Measurements from ENCODE around the gene TMEM214.

- TF ChIP-seq, protein P1, sequence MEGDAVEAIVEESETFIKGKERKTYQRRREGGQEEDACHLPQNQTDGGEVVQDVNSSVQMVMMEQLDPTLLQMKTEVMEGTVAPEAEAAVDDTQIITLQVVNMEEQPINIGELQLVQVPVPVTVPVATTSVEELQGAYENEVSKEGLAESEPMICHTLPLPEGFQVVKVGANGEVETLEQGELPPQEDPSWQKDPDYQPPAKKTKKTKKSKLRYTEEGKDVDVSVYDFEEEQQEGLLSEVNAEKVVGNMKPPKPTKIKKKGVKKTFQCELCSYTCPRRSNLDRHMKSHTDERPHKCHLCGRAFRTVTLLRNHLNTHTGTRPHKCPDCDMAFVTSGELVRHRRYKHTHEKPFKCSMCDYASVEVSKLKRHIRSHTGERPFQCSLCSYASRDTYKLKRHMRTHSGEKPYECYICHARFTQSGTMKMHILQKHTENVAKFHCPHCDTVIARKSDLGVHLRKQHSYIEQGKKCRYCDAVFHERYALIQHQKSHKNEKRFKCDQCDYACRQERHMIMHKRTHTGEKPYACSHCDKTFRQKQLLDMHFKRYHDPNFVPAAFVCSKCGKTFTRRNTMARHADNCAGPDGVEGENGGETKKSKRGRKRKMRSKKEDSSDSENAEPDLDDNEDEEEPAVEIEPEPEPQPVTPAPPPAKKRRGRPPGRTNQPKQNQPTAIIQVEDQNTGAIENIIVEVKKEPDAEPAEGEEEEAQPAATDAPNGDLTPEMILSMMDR (IDR thresholded peaks at IDR 0.05), result no peak
- TF ChIP-seq ZFX (IDR thresholded peaks at IDR 0.05; ENCODE audit: borderline replicate concordance), result no peak
Observed at GRCh38 chr2:27000228-27000627, 32.5 kb upstream of the TMEM214 start.

Measured in 22Rv1 (cell line).